ENCODE data around the gene B4GALNT1. TPM values are rescaled to one million over a fixed set of nuclear protein-coding genes. Genes with fewer than 3 reads are reported as not detected.
"Not testable (repeated sequence)": the region's sequence is repeated elsewhere in the genome, so short reads cannot be mapped to it uniquely, and the experiment has no call there.

B4GALNT1 gene
- total and polyA plus RNA-seq, 2 of the 13 experiments (the other 11 are each of a cell fraction or from before 2014, with no cell fraction given), result 4.5 to 5.4 TPM

GRCh38 chr12:57679697-57680096, 46.7 kb upstream of the B4GALNT1 start:
- intact Hi-C loops (cut with micrococcal nuclease; ENCODE audit: unreplicated experiment) (no loop called here), in situ Hi-C loops (cut with HindIII; ENCODE audit: extremely low pct_ligation_motif_present, low pct_unique_long_range_greater_than_20kb) (no loop called here)
- Histone ChIP-seq H3K27ac (ENCODE audit: extremely low read length, insufficient read depth, low read length) (no peak overlapping the region), H3K27me3 (ENCODE audit: control insufficient read depth in 1 of 2, insufficient read depth in 2 of 2, low read length in 2 of 2) (no peaks in the 10 kb centered on the region), H4K20me1 (ENCODE audit: insufficient read depth, low read length) (no peaks in the 10 kb centered on the region), H3K36me3 (replicated peaks in 1 of 2; ENCODE audit: control insufficient read depth in 1 of 2, insufficient read depth in 2 of 2, low read length in 2 of 2) (no peaks in the 10 kb centered on the region), H3K4me2 (ENCODE audit: low read depth, low read length) (no peak overlapping the region), H3K9me3 (ENCODE audit: low read length) (no peaks in the 10 kb centered on the region), H2AFZ (ENCODE audit: low read length) (no peak overlapping the region), H3K79me2 (ENCODE audit: insufficient read depth, low read length) (no peaks in the 10 kb centered on the region), H3K4me1 (ENCODE audit: insufficient read depth, low read length) (no peaks in the 10 kb centered on the region), H3K4me3 (replicated peaks in 1 of 3; ENCODE audit: insufficient read depth in 1 of 3, low read depth in 2 of 3, low read length in 3 of 3) (no peak overlapping the region), H3K9ac (ENCODE audit: insufficient read depth, low read depth, low read length) (no peak overlapping the region)
- ATAC-seq (no peak), DNase-seq (ENCODE audit: low spot score) (no peak), FAIRE-seq (no peak)
- ChIA-PET CTCF (ENCODE audit: low intra/inter-chr PET ratio, low total read pairs) (no interaction called here), POLR2A (no interaction called here)
- no TSS peak for BruUV-seq (replicated peaks)
- TF ChIP-seq ZBTB1 (CRISPR knock-in tag; IDR thresholded peaks at IDR 0.05; ENCODE audit: borderline replicate concordance), result no peak
- TF ChIP-seq ZNF12 (CRISPR knock-in tag; IDR thresholded peaks at IDR 0.05), result peak; percentile 75; the same call in 1 of the 2 replicates

- H3K27me3 ChIP-seq (ENCODE audit: control insufficient read depth in 1 of 2, insufficient read depth in 2 of 2, low read length in 2 of 2); DNase-seq (ENCODE audit: low spot score); H2AFZ ChIP-seq (ENCODE audit: low read length); CTCF ChIA-PET (ENCODE audit: low intra/inter-chr PET ratio, low total read pairs); FAIRE-seq; H3K36me3 ChIP-seq (replicated peaks in 1 of 2; ENCODE audit: control insufficient read depth in 1 of 2, insufficient read depth in 2 of 2, low read length in 2 of 2); H4K20me1 ChIP-seq (ENCODE audit: insufficient read depth, low read length); H3K4me2 ChIP-seq (ENCODE audit: low read depth, low read length); H3K4me3 ChIP-seq (replicated peaks in 1 of 3; ENCODE audit: insufficient read depth in 1 of 3, low read depth in 2 of 3, low read length in 3 of 3); H3K27ac ChIP-seq (ENCODE audit: extremely low read length, insufficient read depth, low read length); POLR2A ChIA-PET; H3K79me2 ChIP-seq (ENCODE audit: insufficient read depth, low read length); in situ Hi-C loops (cut with HindIII; ENCODE audit: extremely low pct_ligation_motif_present, low pct_unique_long_range_greater_than_20kb); ATAC-seq; intact Hi-C loops (cut with micrococcal nuclease; ENCODE audit: unreplicated experiment); H3K9ac ChIP-seq (ENCODE audit: insufficient read depth, low read depth, low read length); BruUV-seq (replicated peaks); H3K4me1 ChIP-seq (ENCODE audit: insufficient read depth, low read length); H3K9me3 ChIP-seq (ENCODE audit: low read length): not testable (repeated sequence)
- 39% methylated on average over 9 of the region's 9 CpGs for WGBS (ENCODE audit: low lambda C conversion rate)
Observed at GRCh38 chr12:57677947-57678346, 44.9 kb upstream of the B4GALNT1 start.

GRCh38 chr12:57674691-57675090, 41.7 kb upstream of the B4GALNT1 start:
- no peaks in the 10 kb centered on the region for H3K79me2 ChIP-seq (ENCODE audit: insufficient read depth, low read length)
- no peak overlapping the region for H2AFZ ChIP-seq (ENCODE audit: low read length)
- POLR2A ChIA-PET, result no interaction called here
- DNase-seq (ENCODE audit: low spot score), result no peak
- H3K27ac ChIP-seq (ENCODE audit: extremely low read length, insufficient read depth, low read length), result no peak overlapping the region
- H3K4me1 ChIP-seq (ENCODE audit: insufficient read depth, low read length), result no peaks in the 10 kb centered on the region
- CTCF ChIA-PET (ENCODE audit: low intra/inter-chr PET ratio, low total read pairs), result no interaction called here
- H3K9ac ChIP-seq (ENCODE audit: insufficient read depth, low read depth, low read length), result no peak overlapping the region
- no peak overlapping the region for H3K4me2 ChIP-seq (ENCODE audit: low read depth, low read length)
- intact Hi-C loops (cut with micrococcal nuclease; ENCODE audit: unreplicated experiment) (no loop called here), in situ Hi-C loops (cut with HindIII; ENCODE audit: extremely low pct_ligation_motif_present, low pct_unique_long_range_greater_than_20kb) (no loop called here)
- H3K27me3 ChIP-seq (ENCODE audit: control insufficient read depth in 1 of 2, insufficient read depth in 2 of 2, low read length in 2 of 2), result no peaks in the 10 kb centered on the region
- no peaks in the 10 kb centered on the region for H4K20me1 ChIP-seq (ENCODE audit: insufficient read depth, low read length)
- H3K9me3 ChIP-seq (ENCODE audit: low read length), result no peaks in the 10 kb centered on the region
- ATAC-seq, result no peak
- no peak for FAIRE-seq
- BruUV-seq (replicated peaks), result no TSS peak
- WGBS (ENCODE audit: low lambda C conversion rate), result 70% methylated on average over 18 of the region's 29 CpGs
- no peak overlapping the region for H3K4me3 ChIP-seq (replicated peaks in 1 of 3; ENCODE audit: insufficient read depth in 1 of 3, low read depth in 2 of 3, low read length in 3 of 3)
- no peaks in the 10 kb centered on the region for H3K36me3 ChIP-seq (replicated peaks in 1 of 2; ENCODE audit: control insufficient read depth in 1 of 2, insufficient read depth in 2 of 2, low read length in 2 of 2)
- no peak for TF ChIP-seq RAD21 (CRISPR knock-in tag; IDR thresholded peaks at IDR 0.05)
- no peak for TF ChIP-seq TBP (CRISPR knock-in tag; IDR thresholded peaks at IDR 0.05)
- TF ChIP-seq NRL (CRISPR knock-in tag; IDR thresholded peaks at IDR 0.05; ENCODE audit: borderline replicate concordance), result no peak
- no peak for TF ChIP-seq RCOR2 (CRISPR knock-in tag; IDR thresholded peaks at IDR 0.05)
- TF ChIP-seq TEF (CRISPR knock-in tag; IDR thresholded peaks at IDR 0.05), result no peak
- no peak for TF ChIP-seq CREB1 (IDR thresholded peaks at IDR 0.05)
- no peak for TF ChIP-seq CREB1 (CRISPR knock-in tag; IDR thresholded peaks at IDR 0.05)
- no peak for TF ChIP-seq ZNF274 (CRISPR knock-in tag; IDR thresholded peaks at IDR 0.05)
- no peak for TF ChIP-seq ZNF331 (CRISPR knock-in tag; IDR thresholded peaks at IDR 0.05)
- no peak for TF ChIP-seq SAP130 (CRISPR knock-in tag; IDR thresholded peaks at IDR 0.05; ENCODE audit: low read depth)
- TF ChIP-seq MAFK (conservative IDR thresholded peaks at IDR 0.05 in 1 of 2, IDR thresholded peaks at IDR 0.05 in 1 of 2; ENCODE audit: low read length in 2 of 2), result no peak
